Omental fat pad (tissue), 4 donors: ENCODE measurements around the gene TRMT61B. TPM values are rescaled to one million over a fixed set of nuclear protein-coding genes. Genes with fewer than 3 reads are reported as not detected.

Experiments
- ATAC-seq: fragments of 150-250 bp; one replicate; pipeline ENCODE4 v1.9.1; 2016; ENCODE audit warnings: mild to moderate bottlenecking, moderate library complexity; ENCODE audit not compliant: low FRiP score
- DNase-seq: peaks from one replicate; pipeline ENCODE4 v3.0.0-alpha.2; 2019; ENCODE audit warnings: low spot score
- total RNA-seq, 4 donors: library from RNA; depleted of rRNA; stranded (reverse); fragments of >200 nt; gene quantifications; one replicate each; pipeline ENCODE4 v1.1.0, GENCODE V29; 2016
- TF ChIP-seq, protein P1 (sequence below), 3 donors: fragments of 450-650 bp; IDR thresholded peaks; one replicate each; pipeline ENCODE4 v1.5.1; 2016 to 2017; ENCODE audit warnings: antibody characterized with exemption in 3 of 3, mild to moderate bottlenecking in 3 of 3, moderate library complexity in 2 of 3

Gene TRMT61B
- total RNA-seq, 4 donors from 2014 or later: 5.7 to 11.7 (median 8.8) TPM

GRCh38 chr2:28869494-28870145, 489 bp downstream of the TRMT61B start:
- peak; percentile 65 for ATAC-seq
- TF ChIP-seq, protein P1, sequence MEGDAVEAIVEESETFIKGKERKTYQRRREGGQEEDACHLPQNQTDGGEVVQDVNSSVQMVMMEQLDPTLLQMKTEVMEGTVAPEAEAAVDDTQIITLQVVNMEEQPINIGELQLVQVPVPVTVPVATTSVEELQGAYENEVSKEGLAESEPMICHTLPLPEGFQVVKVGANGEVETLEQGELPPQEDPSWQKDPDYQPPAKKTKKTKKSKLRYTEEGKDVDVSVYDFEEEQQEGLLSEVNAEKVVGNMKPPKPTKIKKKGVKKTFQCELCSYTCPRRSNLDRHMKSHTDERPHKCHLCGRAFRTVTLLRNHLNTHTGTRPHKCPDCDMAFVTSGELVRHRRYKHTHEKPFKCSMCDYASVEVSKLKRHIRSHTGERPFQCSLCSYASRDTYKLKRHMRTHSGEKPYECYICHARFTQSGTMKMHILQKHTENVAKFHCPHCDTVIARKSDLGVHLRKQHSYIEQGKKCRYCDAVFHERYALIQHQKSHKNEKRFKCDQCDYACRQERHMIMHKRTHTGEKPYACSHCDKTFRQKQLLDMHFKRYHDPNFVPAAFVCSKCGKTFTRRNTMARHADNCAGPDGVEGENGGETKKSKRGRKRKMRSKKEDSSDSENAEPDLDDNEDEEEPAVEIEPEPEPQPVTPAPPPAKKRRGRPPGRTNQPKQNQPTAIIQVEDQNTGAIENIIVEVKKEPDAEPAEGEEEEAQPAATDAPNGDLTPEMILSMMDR (IDR thresholded peaks at IDR 0.05): no peak
- no peak for DNase-seq

GRCh38 chr2:28868611-28869010, 1.5 kb downstream of the TRMT61B start:
- TF ChIP-seq, protein P1 (IDR thresholded peaks at IDR 0.05): no peak
- ATAC-seq (no peak), DNase-seq (no peak)

DNA sequence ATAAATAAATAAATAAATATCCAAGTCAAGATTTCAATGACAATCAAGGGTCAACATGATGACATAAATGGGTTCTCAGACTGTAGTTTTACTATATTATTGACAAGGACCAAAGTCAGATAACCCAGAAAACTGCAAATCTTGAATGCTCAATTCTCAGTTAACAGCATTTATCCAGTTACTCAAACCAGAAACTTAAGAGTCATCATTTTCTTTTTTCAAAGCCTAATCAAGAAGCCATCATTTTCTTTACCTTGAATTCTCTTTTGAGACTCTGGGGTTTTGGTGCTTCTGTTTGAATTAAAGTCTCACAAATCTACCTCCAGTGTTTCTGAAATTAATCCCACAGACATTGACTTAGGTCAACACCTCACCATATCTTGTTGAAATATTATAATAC, 14.1 kb downstream of the TRMT61B start:
- TF ChIP-seq, protein P1 (IDR thresholded peaks at IDR 0.05): no peak
- ATAC-seq (no peak), DNase-seq (no peak)

DNA sequence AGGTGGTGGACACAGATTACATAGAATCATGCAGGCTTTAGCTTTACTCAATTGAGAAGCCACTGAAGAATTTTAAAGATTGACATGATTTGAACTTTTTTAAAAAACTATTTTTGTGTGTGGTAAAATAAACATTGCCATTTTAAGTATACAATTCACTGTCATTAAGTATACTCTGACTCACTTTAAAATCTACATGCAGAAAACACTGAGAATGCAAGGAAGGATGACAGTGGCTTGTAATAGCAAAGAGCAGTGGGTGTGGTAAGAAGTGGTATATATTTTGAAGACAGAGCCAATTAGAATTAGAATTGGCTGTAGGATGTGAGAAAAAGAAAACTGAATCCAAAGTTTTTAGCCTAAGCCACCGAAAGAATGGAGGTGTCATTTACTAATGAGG, 14.9 kb downstream of the TRMT61B start:
- TF ChIP-seq, protein P1 (IDR thresholded peaks at IDR 0.05): no peak
- ATAC-seq (no peak), DNase-seq (no peak)

DNA sequence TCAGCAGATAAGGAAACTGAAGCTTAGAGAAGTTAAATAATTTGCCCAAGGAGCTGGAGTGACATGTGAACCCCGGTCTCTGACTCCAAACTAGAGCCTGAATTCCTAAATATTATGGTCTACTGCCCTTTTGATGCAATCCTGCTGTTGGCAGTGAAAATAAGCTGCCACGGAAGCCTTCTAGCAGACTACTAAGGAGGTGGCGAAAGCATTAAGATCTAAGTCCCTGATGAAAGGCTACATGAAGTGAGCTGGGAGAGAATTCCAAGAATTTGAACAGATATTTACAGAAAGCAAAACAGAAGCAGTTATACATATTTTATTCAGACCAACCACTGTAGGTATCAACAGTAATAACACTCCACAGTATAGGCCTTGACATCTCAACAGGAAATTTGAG, 28.1 kb downstream of the TRMT61B start:
- TF ChIP-seq, protein P1 (IDR thresholded peaks at IDR 0.05): no peak
- DNase-seq: no peak
- ATAC-seq: no peak

- no peak for DNase-seq
- ATAC-seq: no peak
Observed at GRCh38 chr2:28838971-28839370, 31.1 kb downstream of the TRMT61B start.

GRCh38 chr2:28835781-28836180, 34.3 kb downstream of the TRMT61B start:
- TF ChIP-seq, protein P1 (IDR thresholded peaks at IDR 0.05): no peak
- DNase-seq (no peak), ATAC-seq (no peak)

More at GRCh38 chr2:28838971-28839370, 31.1 kb downstream of the TRMT61B start:
- TF ChIP-seq, protein P1 (IDR thresholded peaks at IDR 0.05): no peak
